ENCODE measurements around the gene CCL14.

GRCh38 chr17:35944151-35944550 is 42.4 kb downstream of the CCL14 start:
- TF ChIP-seq POLR2A (IDR thresholded peaks at IDR 0.05; ENCODE audit: control extremely low read depth in 1 of 2, low read depth in 2 of 2, low read length in 2 of 2) = no peak
- no peak for TF ChIP-seq KDM5A (IDR thresholded peaks at IDR 0.05; ENCODE audit: low read length)
- TF ChIP-seq SRF (IDR thresholded peaks at IDR 0.05; ENCODE audit: low read depth, low read length) = no peak
- TF ChIP-seq CTCF (IDR thresholded peaks at IDR 0.05; ENCODE audit: control extremely low read depth in 1 of 3, insufficient read depth in 1 of 3, low read depth in 1 of 3, low read length in 3 of 3) = no peak
- no peak for TF ChIP-seq CHD1 (IDR thresholded peaks at IDR 0.05; ENCODE audit: low read depth, low read length)
- no peak for TF ChIP-seq MAX (IDR thresholded peaks at IDR 0.05)
